ENCODE data around the gene ADNP. TPM values are rescaled to one million over a fixed set of nuclear protein-coding genes. Genes with fewer than 3 reads are reported as not detected.

ADNP gene
- total RNA-seq, 1 donor from 2014 or later, result 22.5 TPM

- H3K36me3 ChIP-seq, result peaks cover 0 to 23% of the 10 kb centered on the region in 2 donors
- H3K4me3 ChIP-seq, result no peak overlapping the region
- no peak for TF ChIP-seq CTCF (IDR thresholded peaks at IDR 0.05)
- H3K27ac ChIP-seq, result no peak overlapping the region
- H3K9me3 ChIP-seq, result no peaks in the 10 kb centered on the region
- H3K4me1 ChIP-seq, result no peaks in the 10 kb centered on the region
- no peak for DNase-seq (ENCODE audit: low spot score in 2 of 2)
- no peaks in the 10 kb centered on the region for H3K27me3 ChIP-seq
- intact Hi-C loops (cut with DNase I), result no loop called here
Measured at GRCh38 chr20:50879649-50880550, 51.3 kb downstream of the ADNP start.

GRCh38 chr20:50877232-50877743 is 53.9 kb downstream of the ADNP start:
- Histone ChIP-seq H3K27ac (no peak overlapping the region), H3K4me3 (no peak overlapping the region), H3K9me3 (no peaks in the 10 kb centered on the region), H3K27me3 (no peaks in the 10 kb centered on the region), H3K36me3 (peaks cover 0 to 17% of the 10 kb centered on the region in 2 donors), H3K4me1 (no peaks in the 10 kb centered on the region)
- DNase-seq (ENCODE audit: low spot score in 2 of 2), result no peak
- intact Hi-C loops (cut with DNase I), result no loop called here
- no peak for TF ChIP-seq CTCF (IDR thresholded peaks at IDR 0.05)

- Histone ChIP-seq H3K27ac (no peak overlapping the region), H3K27me3 (no peaks in the 10 kb centered on the region), H3K4me1 (no peaks in the 10 kb centered on the region), H3K9me3 (no peaks in the 10 kb centered on the region), H3K36me3 (peaks cover 0 to 17% of the 10 kb centered on the region in 2 donors), H3K4me3 (no peak overlapping the region)
- TF ChIP-seq CTCF (IDR thresholded peaks at IDR 0.05), result no peak
- DNase-seq (ENCODE audit: low spot score in 2 of 2), result no peak
- intact Hi-C loops (cut with DNase I), result no loop called here
Measured at GRCh38 chr20:50876816-50877215, 54.4 kb downstream of the ADNP start.

GRCh38 chr20:50876063-50876685 is 55.1 kb downstream of the ADNP start:
- no peaks in the 10 kb centered on the region for H3K4me1 ChIP-seq

More at GRCh38 chr20:50876063-50876685, 55.1 kb downstream of the ADNP start:
- no peaks in the 10 kb centered on the region for H3K27me3 ChIP-seq
- no peak for DNase-seq (ENCODE audit: low spot score in 2 of 2)
- H3K4me3 ChIP-seq, result no peak overlapping the region
- intact Hi-C loops (cut with DNase I), result no loop called here
- peaks cover 0 to 17% of the 10 kb centered on the region in 2 donors for H3K36me3 ChIP-seq
- TF ChIP-seq CTCF (IDR thresholded peaks at IDR 0.05), result no peak
- H3K27ac ChIP-seq, result no peak overlapping the region
- no peaks in the 10 kb centered on the region for H3K9me3 ChIP-seq
